Loucy (cell line): Measurements from ENCODE around the gene GPR107.

Source experiments
- H2AFZ ChIP-seq: fragments of 200-600 bp; sonication (generic); 2 replicates; pipeline ENCODE4 v1.6.0; 2016; ENCODE audit warnings: antibody characterized with exemption, mild to moderate bottlenecking, low read length, moderate library complexity
- H3F3A ChIP-seq: fragments of 200-600 bp; 2 replicates; pipeline ENCODE4 v1.6.0; 2016; ENCODE audit warnings: antibody characterized with exemption, low read depth, mild to moderate bottlenecking
- H3K27me3 ChIP-seq: fragments of 200-600 bp; sonication (generic); 2 replicates; pipeline ENCODE4 v1.6.1; 2014; ENCODE audit warnings: low read length, mild to moderate bottlenecking; ENCODE audit not compliant: insufficient read depth, poor library complexity, severe bottlenecking
- H3K36me3 ChIP-seq: fragments of 200-600 bp; sonication (generic); 2 replicates; pipeline ENCODE4 v1.6.1; 2016; ENCODE audit warnings: low read length; ENCODE audit not compliant: insufficient read depth
- H3K4me1 ChIP-seq: fragments of 200-600 bp; sonication (generic); 2 replicates; pipeline ENCODE4 v1.5.1; 2014; ENCODE audit warnings: low read length, mild to moderate bottlenecking; ENCODE audit not compliant: insufficient read depth, poor library complexity, severe bottlenecking
- H3K4me2 ChIP-seq: fragments of 200-600 bp; sonication (generic); 2 replicates; pipeline ENCODE4 v1.6.0; 2014; ENCODE audit warnings: antibody characterized with exemption, low read length, low read depth, mild to moderate bottlenecking; ENCODE audit not compliant: poor library complexity, severe bottlenecking
- H3K4me3 ChIP-seq: fragments of 200-600 bp; sonication (generic); 2 replicates; pipeline ENCODE4 v1.5.1; 2014; ENCODE audit warnings: low read length, mild to moderate bottlenecking, mixed read lengths; ENCODE audit not compliant: poor library complexity, severe bottlenecking
- H3K79me2 ChIP-seq: fragments of 200-600 bp; sonication (generic); 2 replicates; pipeline ENCODE4 v1.6.1; 2014; ENCODE audit warnings: low read length; ENCODE audit not compliant: insufficient read depth
- H3K9ac ChIP-seq: fragments of 200-600 bp; sonication (generic); 2 replicates; pipeline ENCODE4 v1.6.0; 2014; ENCODE audit warnings: mild to moderate bottlenecking, low read depth, low read length, moderate library complexity; ENCODE audit not compliant: poor library complexity, severe bottlenecking
- H3K9me2 ChIP-seq: fragments of 200-600 bp; sonication (generic); replicated peaks from 2 replicates; pipeline ENCODE4 v1.6.1; 2016; ENCODE audit warnings: low read depth, low read length, mixed read lengths
- H3K9me3 ChIP-seq: fragments of 200-600 bp; sonication (generic); 2 replicates; pipeline ENCODE4 v1.6.1; 2014; ENCODE audit warnings: mild to moderate bottlenecking, antibody characterized with exemption, low read length, low read depth; ENCODE audit not compliant: insufficient read depth
- H4K20me1 ChIP-seq: fragments of 200-600 bp; sonication (generic); 2 replicates; pipeline ENCODE4 v1.6.0; 2014; ENCODE audit warnings: antibody characterized with exemption, low read length, mild to moderate bottlenecking; ENCODE audit not compliant: insufficient read depth, poor library complexity, severe bottlenecking
- EZH2phosphoT487 ChIP-seq: fragments of 200-600 bp; IDR thresholded peaks from 2 replicates; pipeline ENCODE4 v1.6.1; 2018; ENCODE audit warnings: antibody characterized with exemption, mild to moderate bottlenecking, moderate library complexity, borderline replicate concordance
- TF ChIP-seq, protein P1 (sequence below): fragments of 200-600 bp; sonication (generic); conservative IDR thresholded peaks from 2 replicates; pipeline ENCODE4 v1.5.1; 2014; ENCODE audit warnings: mild to moderate bottlenecking, antibody characterized with exemption, low read length

Gene GPR107

DNA sequence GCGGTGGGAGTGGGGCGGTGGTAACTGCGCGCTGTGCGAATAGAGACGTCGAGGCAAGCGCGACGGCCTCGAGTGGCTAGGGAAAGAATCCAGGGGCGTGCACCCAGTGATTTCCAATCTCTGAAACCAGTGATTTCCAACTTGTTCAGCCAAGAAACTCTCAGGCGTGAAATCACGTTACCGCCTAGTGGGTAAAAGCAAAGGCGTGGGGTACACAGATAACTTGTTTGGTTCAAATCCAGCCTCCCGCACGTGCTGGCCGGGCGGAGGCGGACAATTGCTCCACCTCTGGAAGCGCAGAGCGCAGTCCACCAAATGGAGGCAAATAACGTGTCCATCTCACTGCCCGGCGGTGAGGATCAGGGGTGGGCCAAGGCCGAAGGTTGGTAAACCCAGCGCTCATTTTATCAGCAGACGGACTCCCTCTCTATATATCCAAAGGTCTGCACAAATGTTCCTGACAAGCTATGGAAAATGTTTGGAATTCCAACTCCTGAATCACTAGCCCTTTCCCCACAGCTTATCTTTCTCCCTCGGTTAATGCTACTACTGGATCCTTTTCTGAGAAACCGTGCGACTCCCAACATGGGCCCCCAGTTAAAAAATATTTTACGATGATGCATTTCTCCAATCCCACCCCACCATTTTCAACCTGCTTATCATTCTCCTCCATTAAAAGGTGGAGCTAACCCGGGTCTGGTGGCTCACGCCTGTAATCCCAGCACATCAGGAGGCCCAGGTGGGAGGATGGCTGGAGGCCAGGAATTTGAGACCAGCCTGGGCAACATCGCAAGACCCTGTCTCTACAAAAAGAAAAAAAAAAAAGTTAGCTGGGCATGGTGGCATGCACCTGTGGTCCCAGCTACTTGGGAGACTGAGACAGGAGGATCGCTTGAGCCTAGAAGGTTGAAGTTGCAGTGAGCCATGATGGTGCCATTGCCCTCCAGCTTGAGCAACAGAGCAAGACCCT lies 9.8 kb upstream of the GPR107 start:
- H3K4me3 ChIP-seq: peak overlapping the region; percentile 70
- H3K9me3 ChIP-seq: no peaks in the 10 kb centered on the region
- H3K9ac ChIP-seq: peak overlapping the region; percentile 86
- H4K20me1 ChIP-seq: peaks cover 25% of the 10 kb centered on the region
- H3K4me2 ChIP-seq: peak overlapping the region; percentile 77
- H3K4me1 ChIP-seq: peaks cover 32% of the 10 kb centered on the region
- TF ChIP-seq EZH2phosphoT487: no peak
- TF ChIP-seq, protein P1, sequence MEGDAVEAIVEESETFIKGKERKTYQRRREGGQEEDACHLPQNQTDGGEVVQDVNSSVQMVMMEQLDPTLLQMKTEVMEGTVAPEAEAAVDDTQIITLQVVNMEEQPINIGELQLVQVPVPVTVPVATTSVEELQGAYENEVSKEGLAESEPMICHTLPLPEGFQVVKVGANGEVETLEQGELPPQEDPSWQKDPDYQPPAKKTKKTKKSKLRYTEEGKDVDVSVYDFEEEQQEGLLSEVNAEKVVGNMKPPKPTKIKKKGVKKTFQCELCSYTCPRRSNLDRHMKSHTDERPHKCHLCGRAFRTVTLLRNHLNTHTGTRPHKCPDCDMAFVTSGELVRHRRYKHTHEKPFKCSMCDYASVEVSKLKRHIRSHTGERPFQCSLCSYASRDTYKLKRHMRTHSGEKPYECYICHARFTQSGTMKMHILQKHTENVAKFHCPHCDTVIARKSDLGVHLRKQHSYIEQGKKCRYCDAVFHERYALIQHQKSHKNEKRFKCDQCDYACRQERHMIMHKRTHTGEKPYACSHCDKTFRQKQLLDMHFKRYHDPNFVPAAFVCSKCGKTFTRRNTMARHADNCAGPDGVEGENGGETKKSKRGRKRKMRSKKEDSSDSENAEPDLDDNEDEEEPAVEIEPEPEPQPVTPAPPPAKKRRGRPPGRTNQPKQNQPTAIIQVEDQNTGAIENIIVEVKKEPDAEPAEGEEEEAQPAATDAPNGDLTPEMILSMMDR: no peak
- no peak overlapping the region for H2AFZ ChIP-seq
- no peaks in the 10 kb centered on the region for H3K36me3 ChIP-seq
- H3K79me2 ChIP-seq: peaks cover 46% of the 10 kb centered on the region
- H3F3A ChIP-seq: peaks cover 12% of the 10 kb centered on the region
- no peaks in the 10 kb centered on the region for H3K27me3 ChIP-seq
- no peaks in the 10 kb centered on the region for H3K9me2 ChIP-seq

DNA sequence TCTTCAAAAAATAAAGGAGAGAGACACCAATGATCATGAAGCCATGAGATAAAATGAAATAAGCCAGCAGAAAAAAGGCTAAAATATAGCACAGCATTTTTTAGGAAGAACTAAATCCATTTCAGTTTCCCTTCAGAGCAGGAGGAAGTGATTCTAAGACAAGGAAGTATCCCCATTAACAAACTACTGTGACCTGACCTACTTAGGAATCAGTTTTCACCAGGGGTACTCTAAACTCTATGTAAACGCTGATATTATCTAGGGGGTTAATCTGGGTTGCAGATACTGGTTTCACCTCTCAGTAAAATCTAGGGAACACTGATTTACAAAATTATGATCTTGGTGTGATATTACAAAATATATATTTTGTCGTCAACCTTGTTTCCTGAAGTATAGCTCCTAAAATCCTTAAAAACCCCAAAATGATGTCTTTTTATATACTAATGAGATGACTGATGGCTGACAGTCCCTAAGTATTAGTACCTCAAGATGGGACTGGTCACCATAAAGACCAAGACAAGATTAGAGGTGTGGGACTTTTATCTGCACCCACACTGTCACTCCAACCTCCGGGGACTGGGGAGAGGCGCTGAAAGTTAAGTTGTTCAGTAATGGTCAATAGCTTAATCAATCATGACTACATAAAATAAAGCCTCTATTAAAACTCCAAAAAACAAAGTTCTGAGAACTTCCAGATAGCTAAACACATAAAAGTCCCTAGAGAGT lies 7.8 kb upstream of the GPR107 start:
- Histone ChIP-seq H3K79me2 (peaks cover 27% of the 10 kb centered on the region), H3K9ac (peak overlapping the region; percentile 86), H3F3A (peaks cover 12% of the 10 kb centered on the region), H3K9me2 (no peaks in the 10 kb centered on the region), H3K9me3 (no peaks in the 10 kb centered on the region), H3K36me3 (no peaks in the 10 kb centered on the region), H3K4me2 (peak overlapping the region; percentile 77), H3K4me3 (peak overlapping the region; percentile 70), H3K27me3 (no peaks in the 10 kb centered on the region), H3K4me1 (peaks cover 31% of the 10 kb centered on the region), H2AFZ (no peak overlapping the region), H4K20me1 (peaks cover 10% of the 10 kb centered on the region)
- TF ChIP-seq, protein P1: no peak
- no peak for TF ChIP-seq EZH2phosphoT487

DNA sequence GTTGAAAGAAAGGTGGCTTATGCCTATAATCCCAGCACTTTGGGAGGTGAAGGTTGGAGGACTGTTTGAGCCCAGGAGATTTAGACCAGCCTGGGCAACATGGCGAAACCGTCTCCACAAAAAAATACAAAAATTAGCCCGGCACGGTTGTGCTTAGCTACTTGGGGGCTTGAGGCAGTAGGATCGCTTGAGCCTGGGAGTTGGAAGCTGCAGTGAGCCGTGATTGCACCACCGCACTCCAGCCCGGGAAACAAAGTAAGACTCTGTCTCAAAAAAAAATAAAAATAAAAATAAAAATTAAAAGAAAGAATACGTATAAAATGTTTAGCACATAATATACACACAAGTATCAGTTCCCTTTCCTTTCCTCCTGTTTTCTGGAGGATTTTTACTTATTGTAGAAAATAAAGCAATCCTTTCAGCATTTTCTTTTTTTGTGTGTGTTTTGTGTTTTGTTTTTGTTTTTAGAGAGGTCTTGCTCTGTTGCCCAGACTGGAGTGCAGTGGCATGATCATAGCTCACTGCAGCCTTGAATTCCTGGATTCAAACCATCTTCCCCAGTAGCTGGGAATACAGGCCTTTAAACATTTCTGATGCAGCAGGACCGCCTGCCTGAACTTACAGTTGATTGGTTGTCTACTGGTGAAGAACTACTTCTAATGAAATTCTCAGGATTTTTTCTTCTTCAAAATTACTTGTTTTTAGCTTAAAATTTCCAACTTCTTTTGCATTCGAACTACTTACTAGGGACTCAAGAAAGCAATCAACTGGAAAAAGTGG lies 4.1 kb upstream of the GPR107 start:
- no peaks in the 10 kb centered on the region for H3K9me3 ChIP-seq
- H2AFZ ChIP-seq: no peak overlapping the region
- peaks cover 15% of the 10 kb centered on the region for H3K4me1 ChIP-seq
- no peaks in the 10 kb centered on the region for H3K27me3 ChIP-seq
- H3K4me2 ChIP-seq: no peak overlapping the region
- no peak overlapping the region for H3K9ac ChIP-seq
- H3K4me3 ChIP-seq: no peak overlapping the region
- TF ChIP-seq, protein P1: no peak
- TF ChIP-seq EZH2phosphoT487: no peak
- peaks cover 31% of the 10 kb centered on the region for H3K79me2 ChIP-seq
- no peaks in the 10 kb centered on the region for H3K9me2 ChIP-seq
- H3F3A ChIP-seq: peaks cover 6% of the 10 kb centered on the region; the same call in 1 of the 2 replicates
- no peaks in the 10 kb centered on the region for H3K36me3 ChIP-seq
- H4K20me1 ChIP-seq: no peaks in the 10 kb centered on the region
